HEK293T (cell line): ENCODE data around the gene BASP1.

Experiments
- BHLHE40 ChIP-seq: fragments of 450-650 bp; IDR thresholded peaks from 2 replicates; pipeline ENCODE4 v1.6.1; 2016; ENCODE audit warnings: mild to moderate bottlenecking, moderate library complexity, borderline replicate concordance
- FOXM1 ChIP-seq: fragments of 450-650 bp; IDR thresholded peaks from 2 replicates; pipeline ENCODE4 v1.6.1; 2017; ENCODE audit warnings: mild to moderate bottlenecking, borderline replicate concordance
- LEF1 ChIP-seq: fragments of 450-650 bp; IDR thresholded peaks from 2 replicates; pipeline ENCODE4 v1.6.1; 2017; ENCODE audit warnings: mild to moderate bottlenecking, borderline replicate concordance

DNA sequence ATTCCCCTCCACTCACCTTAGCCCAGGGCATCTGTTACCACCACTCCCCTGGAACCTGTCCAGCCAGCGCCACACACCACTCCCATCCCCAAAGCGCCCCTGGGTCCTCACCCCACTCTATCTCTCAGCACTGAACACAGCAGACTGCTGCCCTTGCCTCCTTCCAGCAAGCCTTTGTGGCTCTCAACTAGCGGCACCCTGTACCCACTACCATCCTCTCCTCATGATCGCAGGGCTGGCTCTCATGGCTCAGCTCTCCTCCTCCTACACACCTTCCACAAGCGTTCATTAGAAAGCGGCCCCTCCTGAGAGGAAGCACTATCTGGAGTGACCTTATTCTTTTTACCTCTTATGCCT lies 13.3 kb upstream of the BASP1 start:
- TF ChIP-seq BHLHE40 (no peak), FOXM1 (no peak), LEF1 (no peak)
